Hepatocyte (in vitro differentiated cells): Measurements from ENCODE around the gene STK24. TPM values are rescaled to one million over a fixed set of nuclear protein-coding genes. Genes with fewer than 3 reads are reported as not detected.

ENCODE experiments used
- DNase-seq: peaks from one replicate; pipeline ENCODE4 v3.0.0-alpha.2; 2016; ENCODE audit warnings: low spot score
- H2AFZ ChIP-seq: fragments of 200-600 bp; sonication (generic); 2 replicates; pipeline ENCODE4 v1.6.0; 2016; ENCODE audit warnings: antibody characterized with exemption, mild to moderate bottlenecking
- H3K27ac ChIP-seq: fragments of 200-600 bp; sonication (generic); 2 replicates; pipeline ENCODE4 v1.5.1; 2016; ENCODE audit warnings: mild to moderate bottlenecking
- H3K27me3 ChIP-seq: fragments of 200-600 bp; sonication (generic); 2 replicates; pipeline ENCODE4 v1.6.1; 2016
- H3K36me3 ChIP-seq: fragments of 200-600 bp; sonication (generic); replicated peaks from 2 replicates; pipeline ENCODE4 v1.5.1; 2016; ENCODE audit warnings: low read depth; ENCODE audit not compliant: insufficient read depth
- H3K4me1 ChIP-seq: fragments of 200-600 bp; sonication (generic); 2 replicates; pipeline ENCODE4 v1.5.1; 2016; ENCODE audit warnings: mild to moderate bottlenecking, moderate library complexity; ENCODE audit not compliant: insufficient read depth
- H3K4me2 ChIP-seq: fragments of 200-600 bp; sonication (generic); 2 replicates; pipeline ENCODE4 v1.6.0; 2016
- H3K4me3 ChIP-seq: fragments of 200-600 bp; sonication (generic); 2 replicates; pipeline ENCODE4 v1.5.1; 2016; ENCODE audit warnings: mild to moderate bottlenecking
- H3K79me2 ChIP-seq: fragments of 200-600 bp; sonication (generic); 2 replicates; pipeline ENCODE4 v1.6.0; 2017; ENCODE audit warnings: mild to moderate bottlenecking
- H3K9me2 ChIP-seq: fragments of 200-600 bp; sonication (generic); replicated peaks from 2 replicates; pipeline ENCODE4 v1.6.0; 2017; ENCODE audit warnings: mild to moderate bottlenecking; ENCODE audit not compliant: insufficient read depth
- H3K9me3 ChIP-seq: fragments of 200-600 bp; sonication (generic); 2 replicates; pipeline ENCODE4 v1.5.1; 2016; ENCODE audit warnings: low read depth, mild to moderate bottlenecking
- H4K20me1 ChIP-seq: fragments of 200-600 bp; sonication (generic); 2 replicates; pipeline ENCODE4 v1.6.0; 2016; ENCODE audit warnings: mild to moderate bottlenecking; ENCODE audit not compliant: insufficient read depth, poor library complexity, severe bottlenecking
- CTCF ChIP-seq: fragments of 200-600 bp; sonication (generic); IDR thresholded peaks from 2 replicates; pipeline ENCODE4 v1.5.1; 2016; ENCODE audit warnings: antibody characterized with exemption, mild to moderate bottlenecking; ENCODE audit not compliant: poor library complexity
- EZH2 ChIP-seq: fragments of 200-600 bp; sonication (generic); IDR thresholded peaks from 2 replicates; pipeline ENCODE4 v1.6.1; 2016; ENCODE audit warnings: antibody characterized with exemption, mild to moderate bottlenecking, borderline replicate concordance
- EZH2phosphoT487 ChIP-seq: fragments of 200-600 bp; sonication (generic); IDR thresholded peaks from one replicate; pipeline ENCODE4 v1.6.1; 2018; ENCODE audit warnings: antibody characterized with exemption, mild to moderate bottlenecking, low read depth, moderate library complexity; ENCODE audit not compliant: unreplicated experiment, severe bottlenecking
- WGBS: methylation state at CpG from one replicate; pipeline ENCODE4 v1.1.6; 2016; ENCODE audit warnings: low lambda C conversion rate; ENCODE audit errors: missing lambda C conversion rate; 5-methylcytosine and 5-hydroxymethylcytosine counted together
- polyA plus RNA-seq: library from polyadenylated mRNA; unstranded; fragments of >200 nt; fragmentation: Nextera tagmentation; extraction: Ambion mirVana; gene quantifications from 2 replicates; pipeline ENCODE4 v1.2.1, GENCODE V29; 2016
- total RNA-seq: library from RNA; depleted of rRNA; stranded (reverse); fragments of >200 nt; gene quantifications from 2 replicates; pipeline ENCODE4 v1.2.3, GENCODE V29; 2014

STK24 gene
- total and polyA plus RNA-seq, 2 experiments from 2014 or later: 71.2 to 74.4 TPM

- H3K79me2 ChIP-seq: peaks cover 82% of the 10 kb centered on the region
- no peaks in the 10 kb centered on the region for H3K27me3 ChIP-seq
- H3K4me3 ChIP-seq: no peak overlapping the region
- peaks cover 42% of the 10 kb centered on the region for H3K4me1 ChIP-seq
- no peak overlapping the region for H3K4me2 ChIP-seq
- no peaks in the 10 kb centered on the region for H3K36me3 ChIP-seq
- 67% methylated on average over 15 of the region's 15 CpGs for WGBS
- TF ChIP-seq CTCF: no peak
- H3K9me2 ChIP-seq: no peaks in the 10 kb centered on the region
- H2AFZ ChIP-seq: no peak overlapping the region
- H3K9me3 ChIP-seq: no peaks in the 10 kb centered on the region
- no peak for DNase-seq
- H4K20me1 ChIP-seq: peaks cover 26% of the 10 kb centered on the region
- peak overlapping the region; percentile 30 for H3K27ac ChIP-seq
Observed at GRCh38 chr13:98480915-98481877, 95.7 kb downstream of the STK24 start.

- DNase-seq: no peak
- peaks cover 79% of the 10 kb centered on the region for H3K79me2 ChIP-seq
- H3K9me2 ChIP-seq: no peaks in the 10 kb centered on the region
- H3K4me1 ChIP-seq: peaks cover 31% of the 10 kb centered on the region
- no peak overlapping the region for H3K4me3 ChIP-seq
- H3K27me3 ChIP-seq: no peaks in the 10 kb centered on the region
- TF ChIP-seq EZH2: no peak
- H3K4me2 ChIP-seq: no peak overlapping the region
- H3K9me3 ChIP-seq: no peaks in the 10 kb centered on the region
- H4K20me1 ChIP-seq: peaks cover 24% of the 10 kb centered on the region
- no peaks in the 10 kb centered on the region for H3K36me3 ChIP-seq
- H3K27ac ChIP-seq: no peak overlapping the region
- WGBS: 91% methylated on average over 8 of the region's 8 CpGs
- no peak overlapping the region for H2AFZ ChIP-seq
Observed at GRCh38 chr13:98479496-98480003, 97.4 kb downstream of the STK24 start.

GRCh38 chr13:98478189-98479129 lies 98.4 kb downstream of the STK24 start:
- H3K79me2 ChIP-seq: peaks cover 76% of the 10 kb centered on the region

More at GRCh38 chr13:98478189-98479129, 98.4 kb downstream of the STK24 start:
- no peak overlapping the region for H3K27ac ChIP-seq
- no peak overlapping the region for H2AFZ ChIP-seq
- 89% methylated on average over 16 of the region's 16 CpGs for WGBS
- no peaks in the 10 kb centered on the region for H3K36me3 ChIP-seq
- no peaks in the 10 kb centered on the region for H3K9me3 ChIP-seq
- TF ChIP-seq EZH2phosphoT487 (no peak), CTCF (no peak), EZH2 (no peak)
- H3K4me2 ChIP-seq: no peak overlapping the region
- H4K20me1 ChIP-seq: peaks cover 19% of the 10 kb centered on the region
- no peaks in the 10 kb centered on the region for H3K27me3 ChIP-seq
- no peak overlapping the region for H3K4me3 ChIP-seq
- no peaks in the 10 kb centered on the region for H3K9me2 ChIP-seq
- no peak for DNase-seq
- H3K4me1 ChIP-seq: peaks cover 29% of the 10 kb centered on the region
